CD14-positive monocyte (primary cell): ENCODE measurements around the gene HECW1. TPM values are rescaled to one million over a fixed set of nuclear protein-coding genes. Genes with fewer than 3 reads are reported as not detected.
A peak's percentile ranks its signal among the peaks of the same experiment; 100 is the strongest.

Experiments used
- DNase-seq, 3 donors: peaks; one replicate each; pipeline ENCODE4 v3.0.0-alpha.2; 2011 to 2022
- H2AFZ ChIP-seq: 2 replicates; pipeline ENCODE4 v1.6.0; 2012; ENCODE audit warnings: mild to moderate bottlenecking, low read depth, low read length, inconsistent platforms; ENCODE audit not compliant: insufficient read depth, poor library complexity, severe bottlenecking
- H3K27ac ChIP-seq, 2 donors: 1 replicate in 1 of 2; 2 replicates in 1 of 2; pipeline ENCODE4 v1.5.1; 2012 to 2013; ENCODE audit warnings: low read length in 2 of 2, control low read depth in 1 of 2, inconsistent platforms in 1 of 2, low read depth in 1 of 2, mild to moderate bottlenecking in 1 of 2
- H3K27me3 ChIP-seq, 2 donors: one replicate each; pipeline versions ENCODE4 v1.6.0 to v1.6.1; 2011 to 2013; ENCODE audit warnings: low read length in 2 of 2; ENCODE audit not compliant: control insufficient read depth in 2 of 2, insufficient read depth in 2 of 2
- H3K36me3 ChIP-seq, 2 donors: replicated peaks in 1 of 2; 1 replicate in 1 of 2; 2 replicates in 1 of 2; pipeline versions ENCODE4 v1.5.1 to v1.6.1; 2012 to 2013; ENCODE audit warnings: low read length in 2 of 2, control low read depth in 1 of 2, inconsistent platforms in 1 of 2, mild to moderate bottlenecking in 1 of 2; ENCODE audit not compliant: insufficient read depth in 2 of 2, control insufficient read depth in 1 of 2
- H3K4me1 ChIP-seq, 2 donors: 1 replicate in 1 of 2; 2 replicates in 1 of 2; pipeline versions ENCODE4 v1.5.1 to v1.6.1; 2012 to 2013; ENCODE audit warnings: low read length in 2 of 2, control low read depth in 1 of 2, inconsistent platforms in 1 of 2, mild to moderate bottlenecking in 1 of 2, moderate library complexity in 1 of 2; ENCODE audit not compliant: insufficient read depth in 2 of 2, control insufficient read depth in 1 of 2
- H3K4me2 ChIP-seq: replicated peaks from 2 replicates; pipeline ENCODE3; 2012; ENCODE audit warnings: low read length, moderate library complexity, mild to moderate bottlenecking; ENCODE audit not compliant: poor library complexity, severe bottlenecking; ENCODE audit errors: extremely low read depth
- H3K4me3 ChIP-seq, 3 experiments: fragments of 200-600 bp in 1 of 3; sonication (generic) in 1 of 3; replicated peaks in 1 of 3; 1 replicate in 2 of 3; 2 replicates in 1 of 3; pipeline ENCODE4 v1.5.1; 2011 to 2013; ENCODE audit warnings: low read length in 3 of 3, mild to moderate bottlenecking in 3 of 3, control low read depth in 2 of 3, low read depth in 2 of 3, inconsistent platforms in 1 of 3, moderate library complexity in 1 of 3
- H3K79me2 ChIP-seq: 2 replicates; pipeline ENCODE4 v1.6.0; 2012; ENCODE audit warnings: mild to moderate bottlenecking, control low read depth, inconsistent platforms, low read length, moderate library complexity; ENCODE audit not compliant: insufficient read depth
- H3K9ac ChIP-seq: 2 replicates; pipeline ENCODE4 v1.6.0; 2017; ENCODE audit warnings: low read length, mild to moderate bottlenecking; ENCODE audit not compliant: insufficient read depth, poor library complexity, severe bottlenecking
- H3K9me3 ChIP-seq, 2 donors: replicated peaks in 1 of 2; 1 replicate in 1 of 2; 2 replicates in 1 of 2; pipeline versions ENCODE4 v1.5.1 to v1.6.1; 2012 to 2013; ENCODE audit warnings: low read length in 2 of 2, control low read depth in 1 of 2; ENCODE audit not compliant: control insufficient read depth in 1 of 2, insufficient read depth in 1 of 2
- H4K20me1 ChIP-seq: 2 replicates; pipeline ENCODE4 v1.6.0; 2012; ENCODE audit warnings: mild to moderate bottlenecking, low read length, control low read depth, moderate library complexity; ENCODE audit not compliant: insufficient read depth
- H3K27ac Mint-ChIP-seq, 7 donors: one replicate each; pipeline ENCODE4 v1.8.0; 2020; ENCODE audit warnings: mild to moderate bottlenecking in 7 of 7, mixed read lengths in 7 of 7, moderate library complexity in 6 of 7, inconsistent platforms in 2 of 7
- H3K27me3 Mint-ChIP-seq, 3 donors: one replicate each; pipeline ENCODE4 v1.8.0; 2021 to 2022; ENCODE audit warnings: low read depth in 3 of 3, mild to moderate bottlenecking in 3 of 3, mixed read lengths in 3 of 3, moderate library complexity in 3 of 3, inconsistent platforms in 1 of 3
- H3K36me3 Mint-ChIP-seq, 2 donors: one replicate each; pipeline ENCODE4 v1.8.0; 2020; ENCODE audit warnings: mixed read lengths in 2 of 2, inconsistent platforms in 1 of 2, mild to moderate bottlenecking in 1 of 2
- H3K4me1 Mint-ChIP-seq: one replicate; pipeline ENCODE4 v1.8.0; 2020; ENCODE audit warnings: mild to moderate bottlenecking, mixed read lengths
- H3K4me3 Mint-ChIP-seq, 2 donors: one replicate each; pipeline ENCODE4 v1.8.0; 2020; ENCODE audit warnings: mild to moderate bottlenecking in 2 of 2, mixed read lengths in 2 of 2, moderate library complexity in 1 of 2
- H3K9me3 Mint-ChIP-seq, 7 donors: one replicate each; pipeline ENCODE4 v1.8.0; 2020 to 2022; ENCODE audit warnings: mixed read lengths in 7 of 7, mild to moderate bottlenecking in 6 of 7, moderate library complexity in 6 of 7, inconsistent platforms in 2 of 7
- CTCF ChIP-seq: fragments of 200-600 bp; IDR thresholded peaks from one replicate; pipeline ENCODE4 v1.8.0; 2022; ENCODE audit warnings: antibody characterized with exemption, mild to moderate bottlenecking
- WGBS: methylation state at CpG from one replicate; pipeline ENCODE4 v1.1.5; 2013; ENCODE audit warnings: missing lambda C conversion rate; ENCODE audit not compliant: insufficient coverage; 5-methylcytosine and 5-hydroxymethylcytosine counted together
- intact Hi-C, 2 donors: fragments of 100-400 bp; cut with micrococcal nuclease; formaldehyde crosslinking; loops; one replicate each; pipeline versions ENCODE4 v1.15.0 to v1.15.1; 2023
- polyA plus RNA-seq, 3 donors: library from polyadenylated mRNA; depleted of rRNA in 1 of 3; unstranded in 2 of 3; stranded (reverse) in 1 of 3; fragments of 300-500 nt in 2 of 3; fragments of >200 nt in 1 of 3; fragmentation: Illumina TruSeq in 2 of 3; gene quantifications; 1 replicate in 2 of 3; 2 replicates in 1 of 3; pipeline ENCODE4 v1.2.3, GENCODE V29; 2012 to 2021

HECW1 gene
- polyA plus RNA-seq, 3 donors = not detected

GRCh38 chr7:43538404-43538771, 425.9 kb downstream of the HECW1 start:
- H3K27ac Mint-ChIP-seq = no peak overlapping the region
- Histone ChIP-seq H3K9me3 (no peaks in the 10 kb centered on the region), H3K4me3 (no peak overlapping the region), H3K4me1 (no peaks in the 10 kb centered on the region), H3K9ac (no peak overlapping the region), H3K27ac (no peak overlapping the region), H3K4me2 (no peak overlapping the region), H3K27me3 (no peaks in the 10 kb centered on the region), H3K79me2 (no peaks in the 10 kb centered on the region), H4K20me1 (no peaks in the 10 kb centered on the region), H2AFZ (no peak overlapping the region), H3K36me3 (no peaks in the 10 kb centered on the region)
- H3K4me1 Mint-ChIP-seq = no peaks in the 10 kb centered on the region
- DNase-seq = no peak
- no peak overlapping the region for H3K4me3 Mint-ChIP-seq
- no peaks in the 10 kb centered on the region for H3K9me3 Mint-ChIP-seq
- no CpG with 5 or more reads among the region's 4 CpGs for WGBS
- intact Hi-C loops = no loop called here
- H3K36me3 Mint-ChIP-seq = no peaks in the 10 kb centered on the region
- no peak for TF ChIP-seq CTCF
- H3K27me3 Mint-ChIP-seq = peaks cover 4 to 11% (median 6%) of the 10 kb centered on the region in 3 donors

- Mint-ChIP-seq H3K36me3 (no peaks in the 10 kb centered on the region), H3K9me3 (peaks cover 0 to 2% (median 0%) of the 10 kb centered on the region in 7 donors), H3K27ac (peak overlapping the region in 1 of 7 donors; percentile 5), H3K4me3 (no peak overlapping the region), H3K4me1 (no peaks in the 10 kb centered on the region), H3K27me3 (peaks cover 4 to 5% (median 4%) of the 10 kb centered on the region in 3 donors)
- no peak overlapping the region for H3K4me3 ChIP-seq
- no peak overlapping the region for H3K9ac ChIP-seq
- no peaks in the 10 kb centered on the region for H3K79me2 ChIP-seq
- 83% methylated on average over 1 of the region's 3 CpGs for WGBS
- H3K27me3 ChIP-seq = no peaks in the 10 kb centered on the region
- H3K36me3 ChIP-seq = no peaks in the 10 kb centered on the region
- no peak overlapping the region for H3K27ac ChIP-seq
- H3K9me3 ChIP-seq = no peaks in the 10 kb centered on the region
- H3K4me1 ChIP-seq = no peaks in the 10 kb centered on the region
- no peaks in the 10 kb centered on the region for H4K20me1 ChIP-seq
- H3K4me2 ChIP-seq = no peak overlapping the region
- H2AFZ ChIP-seq = no peak overlapping the region
- intact Hi-C loops = no loop called here
- no peak for TF ChIP-seq CTCF
- DNase-seq = no peak
Measured at GRCh38 chr7:43540471-43540870, 428.0 kb downstream of the HECW1 start.
